ENCODE measurements around the gene MELTF. TPM values are rescaled to one million over a fixed set of nuclear protein-coding genes. Genes with fewer than 3 reads are reported as not detected.
A peak's percentile ranks its signal among the peaks of the same experiment; 100 is the strongest.
"Not testable (repeated sequence)": the region's sequence is repeated elsewhere in the genome, so short reads cannot be mapped to it uniquely, and the experiment has no call there.

The MELTF gene
- total RNA-seq, 2 donors from 2014 or later: 2.6 TPM

DNA sequence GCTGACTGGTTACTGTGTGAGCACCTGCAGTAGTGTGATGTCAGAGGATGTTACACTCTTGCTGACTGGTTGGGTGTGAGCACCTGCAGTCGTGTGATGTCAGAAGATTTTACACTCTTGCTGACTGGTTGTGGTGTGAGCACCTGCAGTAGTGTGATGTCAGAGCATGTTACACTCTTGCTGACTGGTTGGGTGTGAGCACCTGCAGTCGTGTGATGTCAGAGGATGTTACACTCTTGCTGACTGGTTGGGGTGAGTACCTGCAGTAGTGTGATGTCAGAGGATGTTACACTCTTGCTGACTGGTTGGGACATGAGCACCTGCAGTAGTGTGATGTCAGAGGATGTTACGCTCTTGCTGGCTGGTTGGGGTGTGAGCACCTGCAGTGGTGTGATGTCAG is 4.1 kb upstream of the MELTF start:
- H3K27ac Mint-ChIP-seq; H3K27me3 Mint-ChIP-seq; H3K9me3 ChIP-seq (ENCODE audit: control insufficient read depth, low read length, poor library complexity, severe bottlenecking); H3K4me3 Mint-ChIP-seq; DNase-seq; H3K4me1 Mint-ChIP-seq; ATAC-seq; H3K36me3 Mint-ChIP-seq (ENCODE audit: low read depth): not testable (repeated sequence)

DNA sequence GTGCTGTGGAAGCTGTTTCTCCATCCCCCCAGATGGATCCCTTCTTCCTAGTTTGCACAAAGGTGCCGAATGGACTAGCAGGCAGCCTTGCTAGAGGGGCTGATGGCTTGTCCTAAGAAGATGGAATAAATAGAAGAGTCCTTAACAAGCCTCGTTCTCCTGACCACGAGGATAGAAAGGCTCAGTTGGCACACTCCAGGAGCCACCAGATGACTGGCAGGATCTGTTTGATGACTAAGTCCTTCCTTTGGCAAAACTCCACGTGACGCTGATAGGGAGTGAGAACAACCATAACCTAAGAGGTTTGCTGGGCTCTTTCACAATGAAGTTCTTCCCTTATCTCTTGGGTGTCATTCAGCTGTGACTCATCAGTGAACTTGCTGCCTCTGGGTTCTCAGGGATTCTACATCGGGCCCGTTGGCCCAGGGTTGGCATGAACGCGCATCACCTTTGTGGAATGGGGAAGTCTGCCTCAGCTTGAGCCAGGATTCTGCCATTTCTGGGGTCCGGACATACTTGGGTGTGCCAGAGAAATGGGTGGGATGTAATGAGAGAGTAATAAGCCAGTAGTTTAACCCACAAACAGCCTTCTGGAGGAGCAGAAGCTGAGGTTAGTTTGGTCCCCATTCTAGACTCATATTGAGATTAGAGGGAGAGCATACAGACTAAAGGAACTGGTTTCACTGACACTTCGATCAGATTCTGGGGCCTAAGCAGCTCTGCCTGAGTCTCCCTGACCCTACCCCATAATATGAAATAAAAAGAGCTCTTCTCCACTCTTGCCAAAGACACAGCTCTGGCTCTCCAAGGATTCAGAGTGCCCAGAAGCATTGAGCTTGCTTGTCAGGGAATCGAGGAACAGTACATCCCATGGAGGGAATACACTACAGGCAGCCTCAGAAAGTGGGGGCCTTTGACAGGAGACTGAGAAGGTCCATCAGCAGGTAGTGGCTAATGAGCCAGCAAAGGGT is 2.0 kb upstream of the MELTF start:
- Mint-ChIP-seq H3K27ac (no peak overlapping the region), H3K36me3 (ENCODE audit: low read depth) (no peaks in the 10 kb centered on the region), H3K27me3 (peaks cover 6% of the 10 kb centered on the region), H3K4me3 (peak overlapping the region; percentile 70), H3K4me1 (peaks cover 5% of the 10 kb centered on the region)
- H3K9me3 ChIP-seq (ENCODE audit: control insufficient read depth, low read length, poor library complexity, severe bottlenecking): no peaks in the 10 kb centered on the region
- ATAC-seq (no peak), DNase-seq (no peak)

DNA sequence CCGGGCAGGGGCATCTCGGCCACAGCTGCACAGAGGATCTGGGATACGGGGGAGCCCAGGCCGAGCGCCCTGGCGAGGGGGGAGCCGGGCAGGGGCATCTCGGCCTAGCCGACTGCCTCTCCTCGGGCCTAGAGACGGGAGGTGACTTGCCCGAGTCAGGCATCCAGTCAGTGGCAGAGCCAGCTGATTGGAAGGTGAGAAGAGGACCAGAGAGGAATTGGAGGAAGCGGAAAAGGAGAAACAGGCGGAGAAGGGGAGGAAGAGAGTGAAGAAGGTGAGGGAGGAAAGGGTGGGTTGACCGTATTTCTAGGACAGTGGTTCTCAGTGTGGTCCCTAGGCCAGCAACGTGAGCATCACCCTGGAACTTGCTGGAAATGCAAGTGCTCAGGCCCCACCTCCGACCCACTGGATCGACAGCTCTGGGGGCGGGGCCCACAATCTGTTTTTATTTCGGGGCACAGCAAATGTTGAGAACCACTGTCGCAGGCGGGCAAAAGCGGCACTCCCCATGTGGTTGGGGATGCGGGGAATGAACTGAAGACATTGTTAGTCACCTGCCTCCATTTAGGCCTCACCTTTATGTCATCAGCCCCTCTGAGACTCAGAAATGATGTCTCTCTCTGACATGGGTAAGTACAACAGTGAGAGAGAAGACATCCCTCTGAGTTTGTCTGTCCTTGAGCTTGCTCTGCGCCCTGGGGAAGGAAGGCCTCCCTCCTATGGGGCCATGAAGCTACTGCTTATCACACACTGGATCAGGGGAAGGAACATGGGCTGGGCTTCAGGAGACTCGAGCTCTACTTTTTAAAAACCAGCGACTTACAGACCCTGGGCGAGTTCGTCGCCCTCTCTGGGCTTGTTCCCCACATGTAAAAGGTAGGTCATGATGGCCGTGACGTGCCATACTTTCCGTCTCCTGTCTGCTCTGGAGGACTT is 1.0 kb upstream of the MELTF start:
- no peaks in the 10 kb centered on the region for H3K9me3 ChIP-seq (ENCODE audit: control insufficient read depth, low read length, poor library complexity, severe bottlenecking)
- Mint-ChIP-seq H3K36me3 (ENCODE audit: low read depth) (no peaks in the 10 kb centered on the region), H3K4me1 (peaks cover 5% of the 10 kb centered on the region), H3K4me3 (peak overlapping the region; percentile 70), H3K27me3 (peaks cover 8% of the 10 kb centered on the region), H3K27ac (no peak overlapping the region)
- DNase-seq (no peak), ATAC-seq (no peak)

GRCh38 chr3:197028728-197029510 is 698 bp downstream of the MELTF start:
- ATAC-seq: peak; percentile 33
- H3K9me3 ChIP-seq (ENCODE audit: control insufficient read depth, low read length, poor library complexity, severe bottlenecking): no peaks in the 10 kb centered on the region
- Mint-ChIP-seq H3K4me3 (peak overlapping the region; percentile 81), H3K36me3 (ENCODE audit: low read depth) (no peaks in the 10 kb centered on the region), H3K27ac (no peak overlapping the region), H3K4me1 (peaks cover 8% of the 10 kb centered on the region), H3K27me3 (peaks cover 6% of the 10 kb centered on the region)
- DNase-seq: no peak

GRCh38 chr3:197027896-197028727 is 1.5 kb downstream of the MELTF start:
- Mint-ChIP-seq H3K36me3 (ENCODE audit: low read depth) (no peaks in the 10 kb centered on the region), H3K27me3 (peaks cover 12% of the 10 kb centered on the region), H3K4me3 (peak overlapping the region; percentile 81), H3K4me1 (peaks cover 13% of the 10 kb centered on the region), H3K27ac (no peak overlapping the region)
- DNase-seq (no peak), ATAC-seq (no peak)
- no peaks in the 10 kb centered on the region for H3K9me3 ChIP-seq (ENCODE audit: control insufficient read depth, low read length, poor library complexity, severe bottlenecking)

DNA sequence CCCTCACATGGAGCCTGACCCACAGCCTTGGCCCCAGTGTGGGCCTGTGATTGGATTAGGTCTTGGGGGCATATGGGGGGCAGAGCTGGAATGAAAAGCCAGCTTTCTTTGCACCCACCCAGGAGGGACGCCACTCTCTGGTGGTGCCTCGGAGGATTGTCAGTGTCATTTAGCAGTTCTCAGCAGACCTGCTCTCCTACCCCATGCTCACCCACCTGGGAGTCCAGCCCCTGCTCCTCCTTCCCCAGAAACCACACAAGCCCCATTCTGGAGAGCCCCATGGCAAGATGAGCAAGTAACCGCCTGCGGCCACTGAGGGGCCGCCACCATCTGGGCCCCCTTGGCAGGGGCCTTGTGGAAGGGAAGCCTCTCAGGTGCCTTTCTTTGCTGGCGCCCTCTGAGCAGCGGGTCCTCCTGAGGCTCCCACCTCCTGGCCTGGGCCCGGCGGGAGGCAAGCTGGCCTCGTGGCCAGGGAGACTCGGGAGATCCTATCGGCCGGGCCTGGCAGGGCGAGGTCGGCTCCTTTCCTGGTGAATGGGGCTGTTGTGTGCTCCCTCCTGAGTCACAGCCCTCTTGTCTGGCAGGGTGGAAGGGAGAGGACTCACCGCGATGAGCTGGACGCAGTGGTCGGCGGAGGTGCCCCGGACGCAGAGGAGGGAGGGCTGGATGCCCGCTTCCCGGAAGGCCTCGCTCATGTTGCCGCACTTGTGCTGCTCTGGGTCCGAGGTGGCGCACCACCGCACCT is 2.3 kb downstream of the MELTF start:
- no peak overlapping the region for H3K4me3 Mint-ChIP-seq
- no peaks in the 10 kb centered on the region for H3K9me3 ChIP-seq (ENCODE audit: control insufficient read depth, low read length, poor library complexity, severe bottlenecking)

DNA sequence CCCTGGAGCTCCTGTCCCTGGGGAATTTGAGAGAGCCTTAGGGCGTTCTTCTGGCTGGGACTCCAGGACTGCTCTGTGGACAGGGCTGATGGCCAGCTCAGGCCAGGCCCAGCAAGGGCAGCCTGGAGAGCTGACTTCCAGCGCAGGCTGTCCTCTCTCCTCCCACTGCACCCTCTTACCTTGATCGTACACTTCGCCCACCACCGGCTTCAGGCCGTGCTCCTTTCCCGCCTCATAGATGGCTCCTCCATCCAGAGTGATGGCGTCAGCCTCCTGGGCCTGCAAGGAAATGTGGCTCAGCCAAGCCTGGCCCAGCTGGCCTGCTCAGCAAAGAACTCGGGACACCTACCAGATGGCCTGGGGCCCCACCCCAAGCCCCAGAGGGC is 3.1 kb downstream of the MELTF start:
- DNase-seq: no peak
- peaks cover 13% of the 10 kb centered on the region for H3K4me1 Mint-ChIP-seq

More for the DNA sequence above, 2.3 kb downstream of the MELTF start:
- no peaks in the 10 kb centered on the region for H3K36me3 Mint-ChIP-seq (ENCODE audit: low read depth)
- ATAC-seq: no peak
- peaks cover 14% of the 10 kb centered on the region for H3K27me3 Mint-ChIP-seq
- H3K4me1 Mint-ChIP-seq: peaks cover 13% of the 10 kb centered on the region
- H3K27ac Mint-ChIP-seq: no peak overlapping the region
- no peak for DNase-seq

GRCh38 chr3:197025736-197026480 is 3.7 kb downstream of the MELTF start:
- Mint-ChIP-seq H3K27me3 (peaks cover 14% of the 10 kb centered on the region), H3K36me3 (ENCODE audit: low read depth) (no peaks in the 10 kb centered on the region), H3K4me1 (peaks cover 13% of the 10 kb centered on the region), H3K27ac (no peak overlapping the region), H3K4me3 (no peak overlapping the region)
- H3K9me3 ChIP-seq (ENCODE audit: control insufficient read depth, low read length, poor library complexity, severe bottlenecking): no peaks in the 10 kb centered on the region
- no peak for DNase-seq
- no peak for ATAC-seq

More for the DNA sequence above, 3.1 kb downstream of the MELTF start:
- H3K9me3 ChIP-seq (ENCODE audit: control insufficient read depth, low read length, poor library complexity, severe bottlenecking): no peaks in the 10 kb centered on the region
- no peak for ATAC-seq
- Mint-ChIP-seq H3K4me3 (no peak overlapping the region), H3K27ac (no peak overlapping the region), H3K27me3 (peaks cover 14% of the 10 kb centered on the region), H3K36me3 (ENCODE audit: low read depth) (no peaks in the 10 kb centered on the region)

DNA sequence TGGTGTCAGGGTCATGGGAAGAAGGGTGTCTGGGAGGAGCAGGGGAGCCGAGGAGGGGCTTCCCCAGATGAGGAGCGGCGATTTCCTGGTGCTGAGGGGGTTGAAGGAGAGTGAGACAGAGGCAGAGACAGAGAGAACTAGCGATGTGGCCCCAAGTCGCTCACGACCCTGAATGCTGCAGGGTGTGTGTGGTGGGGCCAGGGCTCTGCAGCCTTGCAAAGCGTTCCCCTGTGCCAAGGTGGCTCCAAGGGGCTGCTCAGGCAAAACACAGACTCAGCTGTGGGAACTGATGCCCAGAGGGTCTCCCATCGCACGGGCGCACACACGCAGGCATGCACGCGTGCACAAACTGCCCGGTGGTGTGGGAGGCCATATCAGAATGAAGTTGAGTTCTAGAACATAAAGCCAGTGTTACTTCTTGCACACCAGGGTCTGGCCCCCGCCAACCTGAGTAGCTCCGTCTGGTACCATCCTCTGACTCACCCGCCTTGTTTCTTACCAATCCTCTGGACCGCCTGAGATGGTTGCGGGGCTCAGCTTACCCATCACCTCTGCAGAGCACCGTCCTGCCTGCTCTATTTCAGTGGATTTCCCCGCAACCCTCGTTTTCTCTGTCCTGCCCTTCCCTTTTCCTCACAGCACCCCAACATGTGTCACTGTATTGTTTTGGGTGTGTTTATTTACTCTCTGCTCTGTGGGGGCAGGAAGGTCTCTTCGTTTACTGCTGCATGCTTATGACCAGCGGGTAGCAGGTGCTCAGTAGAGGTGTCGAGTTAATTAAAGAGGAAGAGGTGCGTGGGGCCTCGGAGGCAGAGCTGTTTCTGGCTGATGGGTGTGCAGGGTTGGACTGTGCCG is 4.5 kb downstream of the MELTF start:
- peaks cover 14% of the 10 kb centered on the region for H3K27me3 Mint-ChIP-seq
- ATAC-seq (no peak), DNase-seq (no peak)
- H3K4me3 Mint-ChIP-seq: peak overlapping the region; percentile 33
- H3K36me3 Mint-ChIP-seq (ENCODE audit: low read depth): no peaks in the 10 kb centered on the region
- peaks cover 10% of the 10 kb centered on the region for H3K4me1 Mint-ChIP-seq
- H3K27ac Mint-ChIP-seq: no peak overlapping the region
- no peaks in the 10 kb centered on the region for H3K9me3 ChIP-seq (ENCODE audit: control insufficient read depth, low read length, poor library complexity, severe bottlenecking)

DNA sequence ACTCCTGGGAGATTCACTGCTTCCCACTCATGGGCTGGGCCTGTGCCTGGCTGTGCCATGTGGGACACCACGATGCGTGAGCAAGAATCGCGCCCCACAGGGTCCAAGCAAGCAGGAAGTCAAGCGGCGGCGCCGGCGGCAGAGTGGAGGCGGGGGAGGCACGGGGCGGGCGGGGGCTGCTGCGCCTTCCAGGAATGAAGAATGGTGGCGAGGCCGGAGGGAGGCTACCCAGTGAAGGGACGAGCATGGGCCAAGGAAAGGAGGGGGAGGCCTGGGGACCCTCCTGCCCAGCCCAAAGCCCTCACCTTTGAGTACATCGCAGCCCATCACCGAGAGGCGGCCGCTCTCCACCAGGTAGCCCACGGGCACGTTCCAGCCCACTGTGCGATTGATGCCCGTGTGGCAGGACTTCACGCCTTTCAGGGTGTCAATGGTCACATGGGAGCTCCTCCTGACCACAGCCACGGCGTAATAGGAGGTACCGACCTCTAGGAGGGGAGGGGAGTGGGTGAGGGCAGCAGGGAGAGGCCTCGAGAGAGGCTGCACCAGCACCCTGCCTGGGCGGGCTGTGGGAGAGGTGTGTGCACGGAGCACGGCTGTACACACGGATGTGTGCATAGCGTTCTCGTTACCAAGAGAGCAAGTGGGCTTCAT is 5.5 kb downstream of the MELTF start:
- Mint-ChIP-seq H3K27me3 (peaks cover 14% of the 10 kb centered on the region), H3K36me3 (ENCODE audit: low read depth) (no peaks in the 10 kb centered on the region), H3K4me1 (peaks cover 8% of the 10 kb centered on the region), H3K4me3 (no peak overlapping the region), H3K27ac (no peak overlapping the region)
- no peaks in the 10 kb centered on the region for H3K9me3 ChIP-seq (ENCODE audit: control insufficient read depth, low read length, poor library complexity, severe bottlenecking)
- DNase-seq (no peak), ATAC-seq (no peak)
